GM21723 (cell line): ENCODE data around the gene PPOX.

ENCODE experiments used
- ATAC-seq: cut with Tn5 transposase; IDR thresholded peaks from one replicate; pipeline ENCODE4 v1.9.1; 2021; ENCODE audit warnings: mild to moderate bottlenecking, moderate library complexity; ENCODE audit not compliant: unreplicated experiment

Gene PPOX

DNA sequence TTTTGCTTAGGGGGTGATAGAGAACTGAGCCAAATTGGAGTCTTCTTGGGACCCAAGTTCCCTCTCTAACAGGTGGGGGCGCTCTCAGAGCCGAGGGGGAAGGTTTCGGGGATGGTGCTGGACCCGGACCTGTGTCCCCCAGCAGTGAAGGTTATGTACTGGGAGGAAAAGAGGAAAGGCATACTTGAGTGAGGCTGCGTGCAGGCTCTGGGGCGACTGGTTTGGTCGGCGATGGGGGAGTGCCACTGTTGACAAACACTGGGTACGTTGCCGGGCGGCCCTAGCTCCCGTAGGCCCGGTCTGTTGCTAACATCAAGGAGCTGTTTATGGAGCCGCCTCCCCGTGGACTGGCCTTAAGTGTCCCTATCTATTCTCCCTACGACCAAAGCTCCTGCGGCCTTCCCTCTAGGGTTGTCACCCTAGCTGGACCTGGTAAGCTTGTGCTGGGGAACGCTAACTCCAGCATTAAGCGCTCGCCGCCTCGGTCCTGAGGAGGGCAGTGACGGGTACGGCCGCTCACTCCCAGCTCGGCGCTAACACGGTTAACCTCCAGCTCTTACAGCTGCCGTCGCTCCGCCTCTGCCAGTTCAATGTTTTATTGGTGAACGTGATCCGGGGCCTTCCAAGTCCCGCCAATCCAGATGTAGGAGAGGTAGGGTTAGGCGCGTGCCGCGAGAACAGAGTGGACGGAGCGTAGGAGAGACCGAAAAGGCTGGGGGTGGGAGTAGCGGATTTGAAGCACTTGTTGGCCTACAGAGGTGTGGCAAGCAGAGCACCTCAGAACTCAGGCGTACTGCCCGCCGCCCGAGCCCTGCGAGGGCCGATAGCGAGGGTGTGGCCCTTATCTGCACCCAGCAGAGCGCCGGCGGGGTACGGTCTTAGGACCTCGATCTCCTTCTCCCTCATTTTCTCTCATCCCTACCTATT is at the start of gene PPOX:
PPOX (plus strand) TSS at position 685 of the 927 bp plus-strand sequence. CDS start 422 bp downstream, outside the sequence.
- peak; percentile 95 for ATAC-seq

- ATAC-seq: peak; percentile 82
Measured at GRCh38 chr1:161117759-161118581, 48.3 kb upstream of the PPOX start, which contains the start of the genes NIT1 and PFDN2. TSS of gene NIT1 (plus strand) at chr1:161118105. CDS start at chr1:161118177, 72 bp downstream. TSS of gene PFDN2 (minus strand) at chr1:161118037. CDS start at chr1:161118026, 11 bp downstream.

- peak; percentile 51 for ATAC-seq
Measured at GRCh38 chr1:161119092-161119903, 46.9 kb upstream of the PPOX start.

- no peak for ATAC-seq
Measured at GRCh38 chr1:161121042-161121650, 45.1 kb upstream of the PPOX start.

DNA sequence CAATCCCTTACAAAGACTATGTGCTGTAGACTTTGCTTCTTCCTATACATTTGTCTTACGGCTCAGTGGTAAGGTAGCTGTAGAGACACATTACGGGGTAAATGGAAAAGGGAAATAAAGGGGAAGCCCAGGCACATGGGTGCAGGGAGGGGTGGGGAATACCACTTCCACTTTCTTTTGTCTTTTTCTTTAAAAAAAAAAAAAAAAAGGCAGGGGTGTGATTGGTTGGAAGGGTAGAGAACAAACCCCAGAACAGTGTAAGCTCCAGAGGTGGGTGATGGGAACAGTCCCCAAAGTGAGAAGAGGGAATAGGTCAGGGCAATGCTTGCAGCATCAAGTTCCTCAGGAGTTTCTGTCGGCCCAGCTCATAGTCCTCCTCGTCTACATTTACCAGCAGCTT is 44.4 kb upstream of the PPOX start:
- ATAC-seq: no peak

DNA sequence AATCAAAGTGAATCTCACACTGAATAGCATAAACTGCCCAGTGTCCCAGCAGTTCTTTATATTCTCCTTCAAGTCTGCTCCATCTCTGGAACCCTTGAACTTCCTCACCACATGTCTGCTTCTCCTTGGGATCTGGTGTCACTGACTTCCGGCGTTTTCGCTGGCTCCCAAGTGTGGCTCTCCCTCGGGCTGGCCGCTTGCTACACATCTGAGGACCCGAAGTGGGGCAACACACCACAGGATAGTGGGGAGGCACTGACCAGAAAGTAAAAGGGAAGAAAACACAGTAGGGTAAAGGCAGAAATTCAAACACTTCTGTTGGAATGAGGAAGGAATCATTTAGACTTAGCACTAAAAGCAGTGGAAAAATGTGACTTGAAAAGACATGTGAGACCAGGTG is 43.3 kb upstream of the PPOX start:
- ATAC-seq: no peak

DNA sequence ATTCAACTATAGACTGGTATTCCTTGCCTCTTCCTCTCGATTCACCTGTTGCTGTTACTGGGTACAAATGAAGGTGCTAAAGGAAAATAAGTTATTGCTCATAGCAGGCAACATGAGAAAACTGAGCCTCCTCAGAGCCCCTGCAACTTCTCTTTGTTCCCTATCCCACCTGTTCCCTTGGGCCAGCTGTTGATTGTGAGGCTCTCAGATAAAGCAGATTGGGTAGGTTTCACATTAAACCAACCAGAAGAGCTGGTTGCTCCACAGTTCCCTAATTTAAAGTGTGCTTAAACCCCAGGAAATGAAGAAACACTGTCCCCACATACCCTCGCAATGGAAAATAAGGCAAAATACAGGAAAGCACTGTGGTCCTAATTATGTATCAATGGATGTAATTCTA is 38.6 kb upstream of the PPOX start:
- ATAC-seq: no peak

DNA sequence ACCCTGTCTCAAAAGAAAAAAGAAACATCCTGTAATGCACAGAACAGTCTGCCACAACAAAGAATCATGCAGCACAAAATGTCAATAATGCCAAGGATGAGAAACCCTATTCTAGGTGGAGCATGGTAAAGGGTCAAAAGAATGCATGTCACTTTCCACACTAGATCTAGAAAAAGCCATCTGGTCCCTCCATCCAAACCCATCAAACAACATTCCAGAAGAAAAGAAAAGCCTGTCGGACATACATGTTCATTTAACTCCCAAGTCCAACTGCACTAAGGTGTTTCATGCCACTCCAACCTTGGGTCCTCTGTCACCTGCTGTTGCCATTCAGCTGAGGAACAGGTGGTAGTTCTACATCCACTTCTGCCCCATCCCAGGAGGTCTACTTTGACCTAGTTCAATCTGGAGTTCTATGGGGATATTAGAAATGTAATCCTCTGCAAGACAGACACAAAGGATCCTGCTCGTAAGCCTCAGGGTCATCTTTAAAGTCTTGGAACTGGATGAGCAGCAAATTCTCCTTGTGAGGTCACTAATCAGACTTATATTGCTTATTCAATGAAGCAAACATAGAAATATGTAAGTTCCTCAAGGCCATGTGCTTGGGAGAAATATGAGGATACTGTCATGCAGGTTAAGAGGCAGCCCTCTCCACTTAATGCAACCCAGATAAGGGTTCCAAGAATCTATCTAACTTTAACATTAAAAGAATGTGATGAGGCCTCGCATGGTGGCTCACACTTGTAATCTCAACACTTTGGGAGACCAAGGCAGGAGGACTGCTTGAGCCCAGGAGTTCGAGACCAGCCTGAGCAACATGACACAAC is 37.4 kb upstream of the PPOX start:
- no peak for ATAC-seq

GRCh38 chr1:161130266-161130665 is 36.0 kb upstream of the PPOX start:
- ATAC-seq: no peak

GRCh38 chr1:161131523-161132409 is 34.5 kb upstream of the PPOX start:
- peak; percentile 2 for ATAC-seq

- ATAC-seq: peak; percentile 92
Measured at GRCh38 chr1:161132410-161133219, 33.6 kb upstream of the PPOX start, which contains the start of gene DEDD. TSS of gene DEDD (minus strand) at chr1:161132667. CDS start at chr1:161124462, 8,205 bp downstream.

GRCh38 chr1:161133220-161133740 is 32.9 kb upstream of the PPOX start:
- ATAC-seq: peak; percentile 22

DNA sequence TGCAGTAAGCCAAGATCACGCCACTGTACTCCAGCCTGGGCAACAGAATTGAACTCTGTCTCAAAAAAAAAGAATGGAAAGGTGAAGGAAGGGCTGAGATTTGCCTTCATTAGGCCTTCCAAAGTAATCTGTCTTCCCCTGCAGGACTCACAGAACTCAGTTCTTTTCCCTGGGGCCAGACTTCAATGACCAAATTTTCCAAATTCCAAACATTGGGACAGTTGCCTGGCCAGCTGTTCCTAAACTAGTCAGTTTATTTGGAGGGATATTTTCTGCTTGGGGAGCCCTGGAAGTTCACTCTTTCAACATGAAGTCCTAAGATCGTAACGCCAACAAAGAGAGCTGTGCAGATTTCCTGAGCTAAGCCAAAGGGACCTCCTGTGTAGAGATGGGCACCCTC is 28.3 kb upstream of the PPOX start:
- no peak for ATAC-seq

DNA sequence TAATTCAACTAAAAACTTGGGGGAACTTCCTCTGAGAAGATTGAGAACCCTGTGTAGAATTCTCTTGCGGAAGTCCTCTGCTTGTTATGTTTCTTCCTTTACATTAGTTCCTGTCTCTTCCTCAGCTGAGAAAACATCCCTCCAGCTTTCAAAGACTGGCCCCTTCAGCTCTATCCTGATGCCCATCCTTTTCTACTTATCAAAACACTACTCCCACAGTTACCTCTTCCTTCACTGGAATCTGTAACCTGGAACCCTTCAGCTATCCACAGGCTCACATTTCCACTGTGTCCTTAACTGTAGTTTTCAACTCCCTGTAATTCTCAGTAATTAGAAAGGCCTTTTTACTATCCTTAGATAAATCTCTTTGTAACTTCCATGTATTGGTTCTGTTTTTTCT is 27.8 kb upstream of the PPOX start:
- ATAC-seq: no peak

DNA sequence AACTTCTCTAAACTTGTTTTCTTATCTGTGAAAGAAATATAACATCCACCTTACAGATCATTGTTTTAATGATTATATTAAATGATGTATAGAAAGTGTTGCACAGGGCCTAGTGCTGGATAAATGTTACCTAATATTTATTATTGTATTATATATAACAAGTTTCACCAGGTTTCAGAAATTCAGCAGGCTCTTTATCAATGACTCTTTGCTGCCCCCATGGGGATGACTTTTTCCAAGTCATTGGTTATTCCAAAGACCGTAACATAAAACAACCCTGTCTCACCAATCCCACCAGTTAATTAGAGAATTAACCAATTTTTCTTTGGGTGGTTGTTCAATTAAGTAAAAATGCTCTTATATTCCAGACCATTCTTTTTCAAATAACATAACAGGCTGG is 26.5 kb upstream of the PPOX start:
- ATAC-seq: no peak

DNA sequence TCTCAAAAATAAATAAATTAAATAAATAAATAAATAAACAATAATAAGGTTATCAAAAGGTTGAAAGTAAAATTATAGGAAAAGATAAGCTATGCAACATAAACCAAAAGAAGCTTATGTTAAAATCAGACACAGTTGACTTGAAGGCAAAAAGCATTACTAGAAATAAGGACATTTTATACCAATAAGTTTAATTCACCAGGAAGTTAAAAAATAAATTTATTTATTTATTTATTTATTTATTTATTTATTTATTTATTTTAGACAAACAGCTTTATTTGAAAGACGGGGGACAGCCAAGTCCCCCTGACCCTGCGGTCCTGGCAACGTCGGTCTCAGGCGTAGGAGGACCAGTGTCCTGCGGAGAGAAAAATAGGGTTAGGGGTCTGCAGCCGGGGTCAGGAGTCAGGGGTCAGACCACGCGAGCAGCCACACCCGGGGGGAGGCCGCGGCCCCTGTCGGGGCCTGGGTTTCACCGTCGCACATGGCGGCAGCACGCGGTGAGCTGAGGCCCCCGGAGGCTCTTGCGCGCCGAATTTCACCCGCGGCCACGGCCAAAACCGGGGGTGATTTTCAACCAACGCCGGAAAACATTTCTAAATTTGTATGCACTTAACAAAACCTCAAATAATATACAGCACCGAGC is 25.3 kb upstream of the PPOX start:
- no peak for ATAC-seq

- no peak for ATAC-seq
Measured at GRCh38 chr1:161145832-161146231, 20.4 kb upstream of the PPOX start.
